H9 (cell line): ENCODE data around the gene PPL. TPM values are rescaled to one million over a fixed set of nuclear protein-coding genes. Genes with fewer than 3 reads are reported as not detected.

Source experiments
- DNase-seq: peaks from one replicate; pipeline ENCODE4 v3.0.0-alpha.2; 2017
- H2AFZ ChIP-seq: one replicate; pipeline ENCODE4 v1.6.1; 2013; ENCODE audit warnings: mild to moderate bottlenecking, low read length, control low read depth, moderate library complexity
- H2AK5ac ChIP-seq: 2 replicates; pipeline ENCODE4 v1.6.1; 2013; ENCODE audit warnings: low read length, control low read depth, mixed read lengths; ENCODE audit not compliant: insufficient read length
- H2BK120ac ChIP-seq: one replicate; pipeline ENCODE4 v1.6.1; 2013; ENCODE audit warnings: low read depth, mild to moderate bottlenecking, low read length, control low read depth, inconsistent platforms; ENCODE audit not compliant: poor library complexity, severe bottlenecking
- H2BK12ac ChIP-seq: 2 replicates; pipeline ENCODE4 v1.6.1; 2013; ENCODE audit warnings: low read length, control low read depth, mixed read lengths, low read depth; ENCODE audit not compliant: insufficient read length
- H2BK15ac ChIP-seq: 2 replicates; pipeline ENCODE4 v1.6.1; 2013; ENCODE audit warnings: low read depth, low read length, control low read depth
- H2BK20ac ChIP-seq: one replicate; pipeline ENCODE4 v1.6.1; 2013; ENCODE audit warnings: low read depth, mild to moderate bottlenecking, low read length, control low read depth, inconsistent platforms; ENCODE audit not compliant: poor library complexity, severe bottlenecking
- H2BK5ac ChIP-seq: 2 replicates; pipeline ENCODE4 v1.6.1; 2013; ENCODE audit warnings: low read length, control low read depth, mixed read lengths; ENCODE audit not compliant: insufficient read length
- H3K14ac ChIP-seq: 2 replicates; pipeline ENCODE4 v1.6.1; 2013; ENCODE audit warnings: low read length, control low read depth; ENCODE audit not compliant: insufficient read depth
- H3K18ac ChIP-seq: 2 replicates; pipeline ENCODE4 v1.6.1; 2013; ENCODE audit warnings: low read depth, mild to moderate bottlenecking, mixed read lengths, low read length, control low read depth; ENCODE audit not compliant: insufficient read length
- H3K23ac ChIP-seq: 2 replicates; pipeline ENCODE4 v1.6.1; 2013; ENCODE audit warnings: low read length, control low read depth, mixed read lengths, low read depth; ENCODE audit not compliant: insufficient read length
- H3K23me2 ChIP-seq: 2 replicates; pipeline ENCODE4 v1.6.1; 2013; ENCODE audit warnings: low read depth, mild to moderate bottlenecking, mixed read lengths, low read length, control low read depth; ENCODE audit not compliant: insufficient read length, poor library complexity, severe bottlenecking
- H3K27ac ChIP-seq: 2 replicates; pipeline ENCODE4 v1.5.1; 2013; ENCODE audit warnings: low read length, control low read depth, mixed read lengths, low read depth; ENCODE audit not compliant: insufficient read length
- H3K27me3 ChIP-seq: 2 replicates; pipeline ENCODE4 v1.6.1; 2013; ENCODE audit warnings: low read length, control low read depth, inconsistent platforms; ENCODE audit not compliant: insufficient read depth
- H3K4ac ChIP-seq: 2 replicates; pipeline ENCODE4 v1.6.1; 2013; ENCODE audit warnings: low read depth, mild to moderate bottlenecking, control low read depth, inconsistent platforms, low read length, moderate library complexity
- H3K4me1 ChIP-seq: 2 replicates; pipeline ENCODE4 v1.6.1; 2013; ENCODE audit warnings: low read length, control low read depth, inconsistent platforms; ENCODE audit not compliant: insufficient read depth
- H3K4me2 ChIP-seq: 2 replicates; pipeline ENCODE4 v1.6.1; 2013; ENCODE audit warnings: low read length, control low read depth, mixed read lengths; ENCODE audit not compliant: insufficient read length, insufficient read depth
- H3K56ac ChIP-seq: 2 replicates; pipeline ENCODE4 v1.6.1; 2013; ENCODE audit warnings: low read depth, mild to moderate bottlenecking, mixed read lengths, low read length, control low read depth; ENCODE audit not compliant: insufficient read length
- H3K79me1 ChIP-seq: 2 replicates; pipeline ENCODE4 v1.6.1; 2013; ENCODE audit warnings: low read depth, mild to moderate bottlenecking, moderate library complexity, low read length, control low read depth, inconsistent platforms; ENCODE audit not compliant: insufficient read depth, poor library complexity, severe bottlenecking
- H3K79me2 ChIP-seq: 2 replicates; pipeline ENCODE4 v1.6.1; 2013; ENCODE audit warnings: low read length, control low read depth, inconsistent platforms; ENCODE audit not compliant: insufficient read depth
- H3K9ac ChIP-seq: 2 replicates; pipeline ENCODE4 v1.6.1; 2013; ENCODE audit warnings: low read length, control low read depth, mixed read lengths; ENCODE audit not compliant: insufficient read length; ENCODE audit errors: extremely low read depth
- H3K9me3 ChIP-seq: one replicate; pipeline ENCODE4 v1.6.1; 2013; ENCODE audit warnings: low read depth, low read length, inconsistent platforms; ENCODE audit not compliant: control insufficient read depth
- H3T11ph ChIP-seq: one replicate; pipeline ENCODE4 v1.6.1; 2013; ENCODE audit warnings: mild to moderate bottlenecking, low read length, control low read depth, inconsistent platforms
- H4K20me1 ChIP-seq: one replicate; pipeline ENCODE4 v1.6.1; 2013; ENCODE audit not compliant: control insufficient read depth, insufficient read length, insufficient read depth
- H4K5ac ChIP-seq: 2 replicates; pipeline ENCODE4 v1.6.1; 2013; ENCODE audit warnings: low read depth, mild to moderate bottlenecking, mixed read lengths, low read length, control low read depth; ENCODE audit not compliant: insufficient read length
- H4K8ac ChIP-seq: replicated peaks from 2 replicates; pipeline ENCODE4 v1.6.1; 2013; ENCODE audit warnings: low read length, control low read depth, mixed read lengths, low read depth; ENCODE audit not compliant: insufficient read length
- H4K91ac ChIP-seq: 2 replicates; pipeline ENCODE4 v1.6.1; 2013; ENCODE audit warnings: low read depth, mild to moderate bottlenecking, moderate library complexity, mixed read lengths, low read length, control low read depth; ENCODE audit not compliant: insufficient read length
- H3K27ac Mint-ChIP-seq, 3 experiments: 2 replicates in 2 of 3; 3 replicates in 1 of 3; pipeline ENCODE4 v1.8.0; 2020 to 2021; ENCODE audit warnings: mixed read lengths in 3 of 3, mild to moderate bottlenecking in 1 of 3, moderate library complexity in 1 of 3
- H3K27me3 Mint-ChIP-seq: 2 replicates; pipeline ENCODE4 v1.8.0; 2021; ENCODE audit warnings: low read depth, mild to moderate bottlenecking, moderate library complexity, mixed read lengths
- H3K36me3 Mint-ChIP-seq, 3 experiments: 2 replicates in 2 of 3; 3 replicates in 1 of 3; pipeline ENCODE4 v1.8.0; 2020 to 2021; ENCODE audit warnings: low read depth in 3 of 3, mixed read lengths in 3 of 3; ENCODE audit not compliant: insufficient read depth in 1 of 3
- H3K4me1 Mint-ChIP-seq, 2 experiments: 2 replicates each; pipeline ENCODE4 v1.8.0; 2020; ENCODE audit warnings: mixed read lengths in 2 of 2
- H3K4me3 Mint-ChIP-seq, 2 experiments: 2 replicates in 1 of 2; 3 replicates in 1 of 2; pipeline ENCODE4 v1.8.0; 2020 to 2021; ENCODE audit warnings: mild to moderate bottlenecking in 2 of 2, mixed read lengths in 2 of 2, moderate library complexity in 1 of 2
- H3K9me3 Mint-ChIP-seq, 2 experiments: 2 replicates in 1 of 2; 3 replicates in 1 of 2; pipeline ENCODE4 v1.8.0; 2020; ENCODE audit warnings: mild to moderate bottlenecking in 2 of 2, mixed read lengths in 2 of 2, moderate library complexity in 1 of 2
- WGBS: extraction: QIAGEN DNeasy Blood & Tissue Kit; methylation state at CpG from one replicate; pipeline ENCODE4 v1.1.7; 2013; ENCODE audit warnings: missing lambda C conversion rate, low lambda C conversion rate, mixed read lengths; ENCODE audit not compliant: insufficient read length; ENCODE audit errors: extremely low coverage; 5-methylcytosine and 5-hydroxymethylcytosine counted together
- total RNA-seq: library from RNA; stranded (reverse); gene quantifications from 2 replicates; pipeline ENCODE4 v1.2.1, GENCODE V29; 2021
- TF ChIP-seq, protein P1 (sequence below): fragments of 200-600 bp; sonication (generic); conservative IDR thresholded peaks from 3 replicates; pipeline ENCODE4 v1.8.0; 2021; ENCODE audit warnings: antibody characterized with exemption, mild to moderate bottlenecking

Gene PPL
- total RNA-seq, 1 experiment from 2014 or later = 29.2 TPM

DNA sequence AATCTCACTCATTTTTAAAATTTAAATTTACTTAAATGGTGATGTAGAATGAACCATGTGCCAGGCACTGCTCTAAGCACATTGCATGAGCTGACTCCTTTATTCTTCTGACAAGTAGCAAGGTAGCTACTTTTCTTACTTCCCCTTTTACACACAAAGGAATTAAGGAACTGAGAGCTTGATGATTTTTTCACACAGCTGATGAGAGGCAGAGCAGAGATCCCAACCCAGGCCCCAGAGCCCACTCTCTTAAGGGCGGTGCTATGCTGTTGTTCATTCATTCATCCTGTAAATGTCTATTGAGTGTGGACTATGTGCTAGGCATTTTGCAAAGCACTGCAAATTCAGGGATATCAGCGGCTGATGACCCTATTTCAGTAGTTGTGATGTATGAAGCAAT, 39.1 kb upstream of the PPL start:
- WGBS = no CpG with 5 or more reads among the region's 2 CpGs

More for the DNA sequence above, 39.1 kb upstream of the PPL start:
- Mint-ChIP-seq H3K4me3 (no peak overlapping the region), H3K27me3 (peaks cover 7% of the 10 kb centered on the region), H3K4me1 (peaks cover 0 to 7% of the 10 kb centered on the region in 2 experiments; a peak in 3 of 4 replicates), H3K36me3 (no peaks in the 10 kb centered on the region), H3K9me3 (no peaks in the 10 kb centered on the region), H3K27ac (no peak overlapping the region)
- Histone ChIP-seq H4K5ac (no peak overlapping the region), H2BK20ac (no peak overlapping the region), H3K18ac (no peak overlapping the region), H3K23ac (no peak overlapping the region), H2BK120ac (no peak overlapping the region), H3K79me1 (no peaks in the 10 kb centered on the region), H3K9me3 (no peaks in the 10 kb centered on the region), H2BK12ac (no peak overlapping the region), H2BK15ac (no peak overlapping the region), H3K4me2 (no peak overlapping the region), H4K91ac (no peak overlapping the region), H3K56ac (no peak overlapping the region), H3K23me2 (no peaks in the 10 kb centered on the region), H3K9ac (no peak overlapping the region), H3K4ac (no peak overlapping the region), H4K20me1 (no peaks in the 10 kb centered on the region), H2AFZ (no peak overlapping the region), H3K27ac (no peak overlapping the region), H4K8ac (no peak overlapping the region), H3K79me2 (no peaks in the 10 kb centered on the region), H3K27me3 (no peaks in the 10 kb centered on the region), H2AK5ac (no peak overlapping the region), H3T11ph (no peak overlapping the region), H2BK5ac (no peak overlapping the region), H3K4me1 (no peaks in the 10 kb centered on the region), H3K14ac (no peak overlapping the region)
- DNase-seq = no peak
- TF ChIP-seq, protein P1, sequence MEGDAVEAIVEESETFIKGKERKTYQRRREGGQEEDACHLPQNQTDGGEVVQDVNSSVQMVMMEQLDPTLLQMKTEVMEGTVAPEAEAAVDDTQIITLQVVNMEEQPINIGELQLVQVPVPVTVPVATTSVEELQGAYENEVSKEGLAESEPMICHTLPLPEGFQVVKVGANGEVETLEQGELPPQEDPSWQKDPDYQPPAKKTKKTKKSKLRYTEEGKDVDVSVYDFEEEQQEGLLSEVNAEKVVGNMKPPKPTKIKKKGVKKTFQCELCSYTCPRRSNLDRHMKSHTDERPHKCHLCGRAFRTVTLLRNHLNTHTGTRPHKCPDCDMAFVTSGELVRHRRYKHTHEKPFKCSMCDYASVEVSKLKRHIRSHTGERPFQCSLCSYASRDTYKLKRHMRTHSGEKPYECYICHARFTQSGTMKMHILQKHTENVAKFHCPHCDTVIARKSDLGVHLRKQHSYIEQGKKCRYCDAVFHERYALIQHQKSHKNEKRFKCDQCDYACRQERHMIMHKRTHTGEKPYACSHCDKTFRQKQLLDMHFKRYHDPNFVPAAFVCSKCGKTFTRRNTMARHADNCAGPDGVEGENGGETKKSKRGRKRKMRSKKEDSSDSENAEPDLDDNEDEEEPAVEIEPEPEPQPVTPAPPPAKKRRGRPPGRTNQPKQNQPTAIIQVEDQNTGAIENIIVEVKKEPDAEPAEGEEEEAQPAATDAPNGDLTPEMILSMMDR = no peak
